ENCODE results near the gene GRID1.

The GRID1 gene

DNA sequence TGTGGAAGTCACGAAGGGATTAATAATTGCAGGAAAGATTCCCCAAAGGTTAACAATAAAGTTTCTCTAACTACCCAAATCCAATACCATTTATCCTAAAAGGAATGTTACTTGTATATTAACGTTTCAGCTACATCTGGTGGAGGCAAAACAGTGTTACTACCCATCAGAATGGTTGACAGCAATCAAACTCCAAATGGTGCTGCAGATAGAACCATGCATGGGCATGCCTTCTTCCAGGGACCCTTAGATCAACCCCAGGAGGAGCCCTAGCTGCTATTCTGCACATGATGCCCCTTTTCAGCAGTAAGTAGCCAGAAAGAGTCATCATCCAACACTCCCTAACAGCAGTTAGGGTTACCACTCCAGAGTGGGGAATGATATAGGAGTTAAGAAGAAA, 336.3 kb downstream of the GRID1 start:
- no peak overlapping the region for H2BK120ac ChIP-seq (ENCODE audit: low read depth, low read length)
- no peak overlapping the region for H3K23ac ChIP-seq (ENCODE audit: low read length in 2 of 2)
- no peak overlapping the region for H2BK5ac ChIP-seq (ENCODE audit: low read depth, low read length, poor library complexity, severe bottlenecking)
- no peak overlapping the region for H4K8ac ChIP-seq (ENCODE audit: low read length)
- no peak overlapping the region for H2BK12ac ChIP-seq (ENCODE audit: low read length in 2 of 2)
- 21% methylated on average over 1 of the region's 2 CpGs for WGBS
- no peak overlapping the region for H3K14ac ChIP-seq (ENCODE audit: low read length in 2 of 2)
- no peak overlapping the region for H2AFZ ChIP-seq (ENCODE audit: low read depth, low read length)
- H3K4me1 ChIP-seq (ENCODE audit: control insufficient read depth, insufficient read depth, low read depth, low read length): no peaks in the 10 kb centered on the region
- no peak overlapping the region for H2BK15ac ChIP-seq (ENCODE audit: low read depth, poor library complexity, severe bottlenecking)
- no peaks in the 10 kb centered on the region for H3K36me3 ChIP-seq (ENCODE audit: control insufficient read depth in 1 of 2, insufficient read depth in 2 of 2, low read depth in 1 of 2, low read length in 2 of 2)
- peaks cover 8% of the 10 kb centered on the region for H3K9me3 ChIP-seq (ENCODE audit: control insufficient read depth, low read length)
- DNase-seq: no peak
- no peaks in the 10 kb centered on the region for H3K27me3 ChIP-seq (ENCODE audit: control insufficient read depth in 1 of 2, insufficient read depth in 1 of 2, low read length in 2 of 2)
- no peak overlapping the region for H3K9ac ChIP-seq (ENCODE audit: low read length)
- no peaks in the 10 kb centered on the region for H3K79me1 ChIP-seq (replicated peaks; ENCODE audit: low read length, poor library complexity, severe bottlenecking)
- no peak overlapping the region for H4K91ac ChIP-seq (ENCODE audit: low read length)
- no peak overlapping the region for H3K18ac ChIP-seq (ENCODE audit: low read depth in 1 of 2, low read length in 2 of 2)
- no peak overlapping the region for H3K4ac ChIP-seq (ENCODE audit: low read depth in 1 of 2, low read length in 2 of 2)
- H2AK5ac ChIP-seq (ENCODE audit: low read length, severe bottlenecking): no peak overlapping the region
- no peak overlapping the region for H3K27ac ChIP-seq (ENCODE audit: low read length, poor library complexity, severe bottlenecking)
- H3K4me2 ChIP-seq (ENCODE audit: low read length, poor library complexity, severe bottlenecking): no peak overlapping the region
- no peak overlapping the region for H3K4me3 ChIP-seq (ENCODE audit: insufficient read depth in 1 of 2, low read depth in 1 of 2, low read length in 2 of 2)

DNA sequence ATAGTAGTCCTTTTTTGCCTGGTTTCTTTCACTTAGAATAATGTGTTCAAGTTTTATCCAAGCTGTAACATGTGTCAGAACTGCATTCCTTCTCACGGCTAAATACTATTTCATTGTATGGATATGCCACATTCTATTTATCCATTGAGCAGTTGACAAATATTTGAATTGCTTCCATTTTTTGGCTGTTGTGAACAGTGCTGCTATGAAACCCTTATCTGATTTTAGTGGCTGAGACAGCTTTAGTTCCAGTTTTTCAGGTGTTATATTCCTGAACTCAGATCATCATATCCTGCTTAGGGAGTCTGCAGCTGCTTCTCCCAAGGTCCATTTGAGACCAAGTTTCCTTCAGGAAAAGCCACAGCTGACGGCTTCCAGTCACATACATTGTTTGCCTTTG, 339.2 kb downstream of the GRID1 start:
- Histone ChIP-seq H3K4me3 (ENCODE audit: insufficient read depth in 1 of 2, low read depth in 1 of 2, low read length in 2 of 2) (no peak overlapping the region), H3K4ac (ENCODE audit: low read depth in 1 of 2, low read length in 2 of 2) (no peak overlapping the region), H4K8ac (ENCODE audit: low read length) (no peak overlapping the region), H3K79me1 (replicated peaks; ENCODE audit: low read length, poor library complexity, severe bottlenecking) (no peaks in the 10 kb centered on the region), H3K4me1 (ENCODE audit: control insufficient read depth, insufficient read depth, low read depth, low read length) (no peaks in the 10 kb centered on the region), H3K36me3 (ENCODE audit: control insufficient read depth in 1 of 2, insufficient read depth in 2 of 2, low read depth in 1 of 2, low read length in 2 of 2) (no peaks in the 10 kb centered on the region), H3K14ac (ENCODE audit: low read length in 2 of 2) (no peak overlapping the region), H2AK5ac (ENCODE audit: low read length, severe bottlenecking) (no peak overlapping the region), H4K91ac (ENCODE audit: low read length) (no peak overlapping the region), H3K9ac (ENCODE audit: low read length) (no peak overlapping the region), H3K18ac (ENCODE audit: low read depth in 1 of 2, low read length in 2 of 2) (no peak overlapping the region), H2AFZ (ENCODE audit: low read depth, low read length) (no peak overlapping the region), H2BK12ac (ENCODE audit: low read length in 2 of 2) (no peak overlapping the region), H2BK15ac (ENCODE audit: low read depth, poor library complexity, severe bottlenecking) (no peak overlapping the region), H3K27ac (ENCODE audit: low read length, poor library complexity, severe bottlenecking) (no peak overlapping the region), H3K4me2 (ENCODE audit: low read length, poor library complexity, severe bottlenecking) (no peak overlapping the region), H3K27me3 (ENCODE audit: control insufficient read depth in 1 of 2, insufficient read depth in 1 of 2, low read length in 2 of 2) (no peaks in the 10 kb centered on the region), H2BK5ac (ENCODE audit: low read depth, low read length, poor library complexity, severe bottlenecking) (no peak overlapping the region), H3K9me3 (ENCODE audit: control insufficient read depth, low read length) (peaks cover 8% of the 10 kb centered on the region), H3K23ac (ENCODE audit: low read length in 2 of 2) (no peak overlapping the region), H2BK120ac (ENCODE audit: low read depth, low read length) (no peak overlapping the region)
- no peak for DNase-seq
- 41% methylated on average over 1 of the region's 2 CpGs for WGBS

DNA sequence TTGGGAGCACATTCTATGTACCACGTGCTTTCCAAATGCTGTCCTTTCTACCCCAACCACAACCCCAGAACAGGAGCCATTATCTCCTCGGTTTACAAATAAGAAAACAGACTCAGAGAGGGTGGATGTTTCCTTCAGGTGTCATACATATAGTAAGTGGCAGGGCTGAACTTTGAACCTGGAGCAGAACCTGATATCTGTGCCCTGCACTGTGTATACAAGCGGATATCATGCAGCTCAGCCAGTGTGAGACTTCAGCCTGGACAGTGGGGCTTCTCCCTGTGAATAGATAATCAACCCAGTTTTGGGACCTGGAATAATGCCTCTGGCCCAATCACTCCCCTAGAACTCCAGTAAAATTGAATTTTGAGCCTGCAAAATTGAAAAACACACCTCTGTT, 341.1 kb downstream of the GRID1 start:
- peaks cover 6% of the 10 kb centered on the region for H3K9me3 ChIP-seq (ENCODE audit: control insufficient read depth, low read length)
- H3K14ac ChIP-seq (ENCODE audit: low read length in 2 of 2): no peak overlapping the region
- no peak overlapping the region for H2BK12ac ChIP-seq (ENCODE audit: low read length in 2 of 2)
- H3K23ac ChIP-seq (ENCODE audit: low read length in 2 of 2): no peak overlapping the region
- H3K4ac ChIP-seq (ENCODE audit: low read depth in 1 of 2, low read length in 2 of 2): no peak overlapping the region
- no peaks in the 10 kb centered on the region for H3K36me3 ChIP-seq (ENCODE audit: control insufficient read depth in 1 of 2, insufficient read depth in 2 of 2, low read depth in 1 of 2, low read length in 2 of 2)
- no peak overlapping the region for H2BK15ac ChIP-seq (ENCODE audit: low read depth, poor library complexity, severe bottlenecking)
- no peak overlapping the region for H3K27ac ChIP-seq (ENCODE audit: low read length, poor library complexity, severe bottlenecking)
- H4K91ac ChIP-seq (ENCODE audit: low read length): no peak overlapping the region
- no peak overlapping the region for H3K4me3 ChIP-seq (ENCODE audit: insufficient read depth in 1 of 2, low read depth in 1 of 2, low read length in 2 of 2)
- 76% methylated on average over 2 of the region's 3 CpGs for WGBS
- DNase-seq: no peak
- H2AFZ ChIP-seq (ENCODE audit: low read depth, low read length): no peak overlapping the region
- H3K79me1 ChIP-seq (replicated peaks; ENCODE audit: low read length, poor library complexity, severe bottlenecking): no peaks in the 10 kb centered on the region
- H3K9ac ChIP-seq (ENCODE audit: low read length): no peak overlapping the region
- H2BK5ac ChIP-seq (ENCODE audit: low read depth, low read length, poor library complexity, severe bottlenecking): no peak overlapping the region
- H4K8ac ChIP-seq (ENCODE audit: low read length): no peak overlapping the region
- H3K4me1 ChIP-seq (ENCODE audit: control insufficient read depth, insufficient read depth, low read depth, low read length): no peaks in the 10 kb centered on the region
- no peak overlapping the region for H2BK120ac ChIP-seq (ENCODE audit: low read depth, low read length)
- H2AK5ac ChIP-seq (ENCODE audit: low read length, severe bottlenecking): no peak overlapping the region
- no peak overlapping the region for H3K4me2 ChIP-seq (ENCODE audit: low read length, poor library complexity, severe bottlenecking)
- H3K18ac ChIP-seq (ENCODE audit: low read depth in 1 of 2, low read length in 2 of 2): no peak overlapping the region
- no peaks in the 10 kb centered on the region for H3K27me3 ChIP-seq (ENCODE audit: control insufficient read depth in 1 of 2, insufficient read depth in 1 of 2, low read length in 2 of 2)

DNA sequence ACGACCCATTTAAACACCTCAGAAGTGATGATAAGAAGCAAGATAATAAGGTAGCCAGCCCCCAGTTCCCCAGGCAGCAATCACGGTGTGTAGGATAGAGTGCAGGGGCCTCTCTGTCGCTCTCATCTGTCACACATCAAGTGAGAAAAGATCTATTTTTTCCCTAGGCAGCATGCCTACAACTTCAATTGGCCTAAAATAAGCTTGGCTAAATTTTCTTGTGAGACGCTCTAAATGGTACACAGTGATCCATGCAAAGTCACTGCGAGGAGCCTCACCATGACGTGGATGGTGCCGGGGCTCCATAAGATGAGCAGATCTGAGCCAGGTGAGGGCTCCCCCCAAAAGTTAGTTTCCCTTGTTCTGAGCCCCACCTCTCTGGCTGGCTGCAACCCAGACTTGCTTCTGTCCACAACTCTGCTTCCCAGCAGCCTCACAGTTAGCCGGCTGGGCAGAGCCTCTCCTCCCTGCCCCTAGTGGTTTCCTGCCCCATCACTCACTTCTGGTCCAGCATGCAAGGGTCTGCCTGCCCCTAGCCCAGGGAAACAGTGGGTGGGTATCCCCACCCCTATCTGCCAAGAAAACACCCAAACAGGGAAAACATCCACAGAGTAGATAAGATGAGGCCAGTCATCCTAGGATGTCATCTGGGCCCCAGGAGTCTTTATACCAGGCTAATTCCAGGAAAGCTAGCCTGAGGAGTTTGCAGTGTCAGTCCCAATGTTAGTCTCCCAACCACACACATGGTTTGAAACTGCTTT, 342.1 kb downstream of the GRID1 start:
- Histone ChIP-seq H3K9me3 (ENCODE audit: control insufficient read depth, low read length) (no peaks in the 10 kb centered on the region), H3K36me3 (ENCODE audit: control insufficient read depth in 1 of 2, insufficient read depth in 2 of 2, low read depth in 1 of 2, low read length in 2 of 2) (no peaks in the 10 kb centered on the region), H3K9ac (ENCODE audit: low read length) (no peak overlapping the region), H2BK5ac (ENCODE audit: low read depth, low read length, poor library complexity, severe bottlenecking) (no peak overlapping the region), H3K27me3 (ENCODE audit: control insufficient read depth in 1 of 2, insufficient read depth in 1 of 2, low read length in 2 of 2) (no peaks in the 10 kb centered on the region), H3K4me3 (ENCODE audit: insufficient read depth in 1 of 2, low read depth in 1 of 2, low read length in 2 of 2) (no peak overlapping the region), H3K4me1 (ENCODE audit: control insufficient read depth, insufficient read depth, low read depth, low read length) (no peaks in the 10 kb centered on the region), H3K4me2 (ENCODE audit: low read length, poor library complexity, severe bottlenecking) (no peak overlapping the region), H3K23ac (ENCODE audit: low read length in 2 of 2) (no peak overlapping the region), H2AK5ac (ENCODE audit: low read length, severe bottlenecking) (no peak overlapping the region), H3K27ac (ENCODE audit: low read length, poor library complexity, severe bottlenecking) (no peak overlapping the region), H2AFZ (ENCODE audit: low read depth, low read length) (no peak overlapping the region), H2BK120ac (ENCODE audit: low read depth, low read length) (no peak overlapping the region), H4K91ac (ENCODE audit: low read length) (no peak overlapping the region), H4K8ac (ENCODE audit: low read length) (no peak overlapping the region), H3K79me1 (replicated peaks; ENCODE audit: low read length, poor library complexity, severe bottlenecking) (no peaks in the 10 kb centered on the region), H3K14ac (ENCODE audit: low read length in 2 of 2) (no peak overlapping the region), H2BK15ac (ENCODE audit: low read depth, poor library complexity, severe bottlenecking) (no peak overlapping the region), H2BK12ac (ENCODE audit: low read length in 2 of 2) (no peak overlapping the region), H3K4ac (ENCODE audit: low read depth in 1 of 2, low read length in 2 of 2) (no peak overlapping the region), H3K18ac (ENCODE audit: low read depth in 1 of 2, low read length in 2 of 2) (no peak overlapping the region)
- DNase-seq: no peak
- 51% methylated on average over 8 of the region's 8 CpGs for WGBS

Measured in mesenchymal stem cell (in vitro differentiated cells and primary cell).